PC-9 (cell line): Measurements from ENCODE around the gene SPRING1.

Experiments
- EZH2 ChIP-seq: fragments of 200-600 bp; sonication (generic); IDR thresholded peaks from 2 replicates; pipeline ENCODE4 v1.8.0; 2017; ENCODE audit warnings: antibody characterized with exemption, low read depth
- TF ChIP-seq, protein P1 (sequence below): fragments of 200-600 bp; sonication (generic); conservative IDR thresholded peaks from 2 replicates; pipeline ENCODE4 v1.6.1; 2017; ENCODE audit warnings: mixed run types, antibody characterized with exemption, mild to moderate bottlenecking, moderate library complexity

- TF ChIP-seq, protein P1, sequence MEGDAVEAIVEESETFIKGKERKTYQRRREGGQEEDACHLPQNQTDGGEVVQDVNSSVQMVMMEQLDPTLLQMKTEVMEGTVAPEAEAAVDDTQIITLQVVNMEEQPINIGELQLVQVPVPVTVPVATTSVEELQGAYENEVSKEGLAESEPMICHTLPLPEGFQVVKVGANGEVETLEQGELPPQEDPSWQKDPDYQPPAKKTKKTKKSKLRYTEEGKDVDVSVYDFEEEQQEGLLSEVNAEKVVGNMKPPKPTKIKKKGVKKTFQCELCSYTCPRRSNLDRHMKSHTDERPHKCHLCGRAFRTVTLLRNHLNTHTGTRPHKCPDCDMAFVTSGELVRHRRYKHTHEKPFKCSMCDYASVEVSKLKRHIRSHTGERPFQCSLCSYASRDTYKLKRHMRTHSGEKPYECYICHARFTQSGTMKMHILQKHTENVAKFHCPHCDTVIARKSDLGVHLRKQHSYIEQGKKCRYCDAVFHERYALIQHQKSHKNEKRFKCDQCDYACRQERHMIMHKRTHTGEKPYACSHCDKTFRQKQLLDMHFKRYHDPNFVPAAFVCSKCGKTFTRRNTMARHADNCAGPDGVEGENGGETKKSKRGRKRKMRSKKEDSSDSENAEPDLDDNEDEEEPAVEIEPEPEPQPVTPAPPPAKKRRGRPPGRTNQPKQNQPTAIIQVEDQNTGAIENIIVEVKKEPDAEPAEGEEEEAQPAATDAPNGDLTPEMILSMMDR: no peak
- no peak for TF ChIP-seq EZH2
These were observed 42.5 kb downstream of the SPRING1 start for GRCh38 chr12:116695464-116695725.
